Measurements from ENCODE around the gene UBR1.

- TF ChIP-seq CTCF (conservative IDR thresholded peaks at IDR 0.05; ENCODE audit: low read length) (no peak), EZH2phosphoT487 (IDR thresholded peaks at IDR 0.05; ENCODE audit: borderline replicate concordance, low read depth, low read length) (no peak)
Measured at GRCh38 chr15:42931702-42932486, 173.9 kb downstream of the UBR1 start.

Measured in OCI-LY7 (cell line).